Sciatic nerve (tissue), 2 donors: Measurements from ENCODE around the gene TMEM252. TPM values are rescaled to one million over a fixed set of nuclear protein-coding genes. Genes with fewer than 3 reads are reported as not detected.
A peak's percentile ranks its signal among the peaks of the same experiment; 100 is the strongest.

Experiments
- ATAC-seq: fragments of 200-7000 bp; cut with Tn5 transposase; one replicate; pipeline ENCODE4 v1.9.1; 2020; ENCODE audit warnings: mild to moderate bottlenecking, moderate library complexity
- DNase-seq: peaks from one replicate; pipeline ENCODE4 v3.0.0-alpha.2; 2020; ENCODE audit warnings: low spot score
- intact Hi-C: fragments of 100-400 bp; cut with DNase I; formaldehyde crosslinking; loops from one replicate; pipeline ENCODE4 v1.14.2; 2022
- total RNA-seq: library from RNA; stranded (reverse); fragmentation: NEBNext Ultra II Directional; extraction: Animal tissue kit (Norgen Biotek cat#: 25700); gene quantifications from one replicate; pipeline ENCODE4 v1.2.1, GENCODE V29; 2021
- donor health status: DM: no; HTN: no; CAD: no.
- donor health status: DM: no; HTN: no; CAD: no.

The TMEM252 gene
- not detected for total RNA-seq

GRCh38 chr9:68540712-68541535 is at the start of gene TMEM252:
TMEM252 (minus strand) TSS chr9:68540883; CDS start chr9:68540814, 69 bp downstream.
- no peak for ATAC-seq
- intact Hi-C loops, result no loop called here
- DNase-seq, result no peak

- no peak for DNase-seq
- no peak for ATAC-seq
- intact Hi-C loops, result no loop called here
Measured at GRCh38 chr9:68585034-68585761, 44.5 kb upstream of the TMEM252 start.

- DNase-seq, result peak; percentile 89
- peak; percentile 90 for ATAC-seq
- intact Hi-C loops, result no loop called here
Measured at GRCh38 chr9:68584189-68585033, 43.7 kb upstream of the TMEM252 start.

- no peak for DNase-seq
- ATAC-seq, result no peak
- intact Hi-C loops, result no loop called here
Measured at GRCh38 chr9:68581696-68582095, 41.0 kb upstream of the TMEM252 start.

GRCh38 chr9:68577774-68578591 is 37.3 kb upstream of the TMEM252 start:
- ATAC-seq (no peak), DNase-seq (no peak)
- intact Hi-C loops, result no loop called here

- intact Hi-C loops, result no loop called here
- no peak for ATAC-seq
- no peak for DNase-seq
Measured at GRCh38 chr9:68575817-68576216, 35.1 kb upstream of the TMEM252 start.

- no peak for ATAC-seq
- intact Hi-C loops, result no loop called here
- DNase-seq, result no peak
Measured at GRCh38 chr9:68574150-68574549, 33.5 kb upstream of the TMEM252 start.

GRCh38 chr9:68567565-68567964 is 26.9 kb upstream of the TMEM252 start:
- no peak for DNase-seq
- intact Hi-C loops, result no loop called here
- no peak for ATAC-seq

- DNase-seq, result no peak
- intact Hi-C loops, result no loop called here
Measured at GRCh38 chr9:68562461-68562860, 21.8 kb upstream of the TMEM252 start.

GRCh38 chr9:68560071-68560844 is 19.6 kb upstream of the TMEM252 start:
- no peak for DNase-seq
- intact Hi-C loops, result no loop called here
- peak; percentile 65 for ATAC-seq

More at GRCh38 chr9:68562461-68562860, 21.8 kb upstream of the TMEM252 start:
- ATAC-seq, result no peak

- intact Hi-C loops, result no loop called here
Measured at GRCh38 chr9:68558545-68558944, 17.9 kb upstream of the TMEM252 start.

GRCh38 chr9:68555437-68556150 is 14.9 kb upstream of the TMEM252 start:
- ATAC-seq, result no peak
- DNase-seq, result no peak
- intact Hi-C loops, result no loop called here

More at GRCh38 chr9:68558545-68558944, 17.9 kb upstream of the TMEM252 start:
- DNase-seq (no peak), ATAC-seq (no peak)

GRCh38 chr9:68552700-68553476 is 12.2 kb upstream of the TMEM252 start:
- DNase-seq, result no peak
- intact Hi-C loops, result no loop called here
- no peak for ATAC-seq

GRCh38 chr9:68551191-68551590 is 10.5 kb upstream of the TMEM252 start:
- no peak for ATAC-seq
- intact Hi-C loops, result no loop called here
- no peak for DNase-seq

- intact Hi-C loops, result no loop called here
- ATAC-seq (no peak), DNase-seq (no peak)
Measured at GRCh38 chr9:68548241-68548640, 7.6 kb upstream of the TMEM252 start.

GRCh38 chr9:68547417-68547816 is 6.7 kb upstream of the TMEM252 start:
- intact Hi-C loops, result no loop called here
- ATAC-seq (peak; percentile 61), DNase-seq (no peak)
